Activated CD4-positive, alpha-beta memory T cell treated with anti-CD3 and anti-CD28 coated beads, Interleukin-2, amount 10 ng/mL, durations not matched to agents 7 days and 5 days (primary cell): ENCODE data around the gene CBY3. TPM values are rescaled to one million over a fixed set of nuclear protein-coding genes. Genes with fewer than 3 reads are reported as not detected.
"Not testable (repeated sequence)": the region's sequence is repeated elsewhere in the genome, so short reads cannot be mapped to it uniquely, and the experiment has no call there.

Source experiments
- CTCF ChIA-PET: fragments of 350-600 bp; sonication (Branson Sonifier 250); formaldehyde crosslinking; loops from one replicate; lab custom pipeline; 2021; ENCODE audit warnings: antibody characterized with exemption, inconsistent platforms; lab: Charles Lee
- POLR2A ChIA-PET: fragments of 350-600 bp; sonication (Branson Sonifier 250); formaldehyde crosslinking; loops from one replicate; lab custom pipeline; 2021; ENCODE audit warnings: antibody characterized with exemption; lab: Charles Lee
- DNase-seq: peaks from one replicate; pipeline ENCODE4 v3.0.0-alpha.2; 2020
- H3K27ac Mint-ChIP-seq: one replicate; pipeline ENCODE4 v1.8.0; 2021; ENCODE audit warnings: mild to moderate bottlenecking, mixed read lengths
- H3K27me3 Mint-ChIP-seq: one replicate; pipeline ENCODE4 v1.8.0; 2021; ENCODE audit warnings: mixed read lengths
- H3K36me3 Mint-ChIP-seq: one replicate; pipeline ENCODE4 v1.8.0; 2021; ENCODE audit warnings: low read depth, mixed read lengths
- H3K4me1 Mint-ChIP-seq: one replicate; pipeline ENCODE4 v1.8.0; 2021; ENCODE audit warnings: mixed read lengths
- H3K4me3 Mint-ChIP-seq: one replicate; pipeline ENCODE4 v1.8.0; 2021; ENCODE audit warnings: mild to moderate bottlenecking, mixed read lengths
- H3K9me3 Mint-ChIP-seq: one replicate; pipeline ENCODE4 v1.8.0; 2021; ENCODE audit warnings: mixed read lengths
- total RNA-seq, 2 experiments: library from RNA; stranded (reverse); gene quantifications; one replicate each; pipeline ENCODE4 v1.2.3, GENCODE V29; 2021

The CBY3 gene
- total RNA-seq, 2 experiments from 2014 or later, result 0.68 TPM; not detected in 1

- Mint-ChIP-seq H3K9me3 (no peaks in the 10 kb centered on the region), H3K4me3 (peak overlapping the region; percentile 99), H3K4me1 (peaks cover 40% of the 10 kb centered on the region), H3K36me3 (peaks cover 39% of the 10 kb centered on the region), H3K27me3 (no peaks in the 10 kb centered on the region), H3K27ac (peak overlapping the region; percentile 98)
- ChIA-PET CTCF (interaction anchor here (0.6 to 1.0 kb wide), 2 partner anchors 34 to 84 kb away, joined by 3 read pairs; no protein-coding TSS in a partner anchor), POLR2A (interaction anchor here (0.8 to 8.2 kb wide), 11 partner anchors 9 to 147 kb away, joined by 3 to 87 read pairs (median 7); partner anchors contain the start of genes CBY3, HNRNPH1, MAML1 and RUFY1)
- DNase-seq, result peak; percentile 99
Measured at GRCh38 chr5:179697993-179698934, 17.4 kb upstream of the CBY3 start.

- POLR2A ChIA-PET, result interaction anchor here (0.8 to 2.8 kb wide), 10 partner anchors 9 to 1073 kb away, joined by 3 to 42 read pairs (median 6); partner anchors contain the start of genes CBY3, HNRNPH1, MAML1 and RUFY1
- H3K36me3 Mint-ChIP-seq, result peaks cover 36% of the 10 kb centered on the region
- CTCF ChIA-PET, result interaction anchor here (0.6 to 1.0 kb wide), 3 partner anchors 19 to 83 kb away, joined by 3 to 6 read pairs (median 3); no protein-coding TSS in a partner anchor
Measured at GRCh38 chr5:179697543-179697942, 16.7 kb upstream of the CBY3 start.

GRCh38 chr5:179697108-179697507, 16.3 kb upstream of the CBY3 start:
- POLR2A ChIA-PET, result interaction anchor here (0.8 to 2.8 kb wide), 11 partner anchors 8 to 1073 kb away, joined by 3 to 42 read pairs (median 5); partner anchors contain the start of genes CBY3, HNRNPH1, MAML1 and RUFY1
- peaks cover 35% of the 10 kb centered on the region for H3K4me1 Mint-ChIP-seq

More at GRCh38 chr5:179697543-179697942, 16.7 kb upstream of the CBY3 start:
- Mint-ChIP-seq H3K27ac (peak overlapping the region; percentile 98), H3K4me1 (peaks cover 39% of the 10 kb centered on the region), H3K4me3 (peak overlapping the region; percentile 99)
- H3K9me3 Mint-ChIP-seq, DNase-seq, H3K27me3 Mint-ChIP-seq: not testable (repeated sequence)

GRCh38 chr5:179696603-179697002, 15.8 kb upstream of the CBY3 start:
- H3K9me3 Mint-ChIP-seq, result no peaks in the 10 kb centered on the region
- no peak for DNase-seq
- no peak overlapping the region for H3K4me3 Mint-ChIP-seq
- POLR2A ChIA-PET, result interaction anchor here (1.1 to 2.8 kb wide), 9 partner anchors 16 to 1072 kb away, joined by 3 to 42 read pairs (median 7); partner anchors contain the start of genes CBY3, HNRNPH1, MAML1 and RUFY1
- H3K27me3 Mint-ChIP-seq, result no peaks in the 10 kb centered on the region
- H3K27ac Mint-ChIP-seq, result peak overlapping the region; percentile 98
- H3K36me3 Mint-ChIP-seq, result peaks cover 29% of the 10 kb centered on the region
- CTCF ChIA-PET, result interaction anchor here (0.9 kb wide), 1 partner anchor 18 kb away, joined by 6 read pairs; no protein-coding TSS in a partner anchor
- H3K4me1 Mint-ChIP-seq, result peaks cover 32% of the 10 kb centered on the region

More at GRCh38 chr5:179697108-179697507, 16.3 kb upstream of the CBY3 start:
- Mint-ChIP-seq H3K27ac (peak overlapping the region; percentile 98), H3K4me3 (peak overlapping the region; percentile 99), H3K9me3 (no peaks in the 10 kb centered on the region), H3K36me3 (peaks cover 32% of the 10 kb centered on the region), H3K27me3 (no peaks in the 10 kb centered on the region)
- CTCF ChIA-PET, result interaction anchor here (0.9 to 1.0 kb wide), 2 partner anchors 19 to 35 kb away, joined by 3 to 6 read pairs; no protein-coding TSS in a partner anchor
- DNase-seq, result no peak

GRCh38 chr5:179694561-179694960, 13.7 kb upstream of the CBY3 start:
- H3K9me3 Mint-ChIP-seq, result no peaks in the 10 kb centered on the region
- no peak overlapping the region for H3K27ac Mint-ChIP-seq
- H3K36me3 Mint-ChIP-seq, result peaks cover 20% of the 10 kb centered on the region
- peaks cover 21% of the 10 kb centered on the region for H3K4me1 Mint-ChIP-seq
- no peak overlapping the region for H3K4me3 Mint-ChIP-seq
- no peaks in the 10 kb centered on the region for H3K27me3 Mint-ChIP-seq
- ChIA-PET POLR2A (interaction anchor here (1.1 to 1.2 kb wide), 2 partner anchors 17 to 72 kb away, joined by 3 to 5 read pairs; no protein-coding TSS in a partner anchor), CTCF (interaction anchor here (0.8 to 1.2 kb wide), 2 partner anchors 9 to 13 kb away, joined by 3 read pairs; no protein-coding TSS in a partner anchor)
- DNase-seq, result no peak

- not testable (repeated sequence) for H3K9me3 Mint-ChIP-seq, H3K27ac Mint-ChIP-seq, DNase-seq, H3K27me3 Mint-ChIP-seq, H3K36me3 Mint-ChIP-seq, H3K4me3 Mint-ChIP-seq, H3K4me1 Mint-ChIP-seq
- ChIA-PET POLR2A (interaction anchor here (0.9 to 3.6 kb wide), 2 partner anchors 8 to 11 kb away, joined by 3 to 17 read pairs; no protein-coding TSS in a partner anchor), CTCF (interaction anchor here (1.2 kb wide), 1 partner anchor 9 kb away, joined by 4 read pairs; no protein-coding TSS in a partner anchor)
Measured at GRCh38 chr5:179689212-179689611, 8.4 kb upstream of the CBY3 start.

GRCh38 chr5:179680014-179680779, 637 bp downstream of the CBY3 start:
- Mint-ChIP-seq H3K9me3 (no peaks in the 10 kb centered on the region), H3K4me3 (peak overlapping the region; percentile 58), H3K27me3 (no peaks in the 10 kb centered on the region), H3K27ac (peak overlapping the region; percentile 21), H3K4me1 (peaks cover 41% of the 10 kb centered on the region), H3K36me3 (peaks cover 32% of the 10 kb centered on the region)
- no peak for DNase-seq
- ChIA-PET CTCF (interaction anchor here (0.9 to 1.4 kb wide), 4 partner anchors 9 to 83 kb away, joined by 4 to 5 read pairs (median 4); partner anchors contain the start of gene HNRNPH1), POLR2A (interaction anchor here (0.9 to 5.6 kb wide), 7 partner anchors 8 to 57 kb away, joined by 3 to 111 read pairs (median 17); partner anchors contain the start of genes CANX and HNRNPH1)

- Mint-ChIP-seq H3K4me3 (peak overlapping the region; percentile 99), H3K27me3 (no peaks in the 10 kb centered on the region), H3K36me3 (peaks cover 36% of the 10 kb centered on the region), H3K27ac (peak overlapping the region; percentile 94), H3K4me1 (peaks cover 41% of the 10 kb centered on the region), H3K9me3 (no peaks in the 10 kb centered on the region)
- ChIA-PET POLR2A (interaction anchor here (0.7 to 5.6 kb wide), 19 partner anchors 9 to 129 kb away, joined by 3 to 111 read pairs (median 7); partner anchors contain the start of genes CANX, HNRNPH1, MAML1 and RUFY1), CTCF (interaction anchor here (0.5 to 2.2 kb wide), 7 partner anchors 8 to 84 kb away, joined by 3 to 10 read pairs (median 4); partner anchors contain the start of genes HNRNPH1 and MAML1)
- peak; percentile 82 for DNase-seq
Measured at GRCh38 chr5:179679014-179679674, 1.7 kb downstream of the CBY3 start.

- CTCF ChIA-PET, result interaction anchor here (0.5 to 2.6 kb wide), 11 partner anchors 9 to 70 kb away, joined by 3 to 12 read pairs (median 4); partner anchors contain the start of genes HNRNPH1 and MAML1
- Mint-ChIP-seq H3K27me3 (no peaks in the 10 kb centered on the region), H3K4me3 (peak overlapping the region; percentile 99), H3K9me3 (no peaks in the 10 kb centered on the region), H3K27ac (peak overlapping the region; percentile 94), H3K36me3 (peaks cover 33% of the 10 kb centered on the region), H3K4me1 (peaks cover 41% of the 10 kb centered on the region)
- POLR2A ChIA-PET, result interaction anchor here (0.7 to 5.6 kb wide), 29 partner anchors 9 to 1052 kb away, joined by 3 to 111 read pairs (median 5); partner anchors contain the start of genes CANX, HNRNPH1, MAML1 and RUFY1
- peak; percentile 96 for DNase-seq
Measured at GRCh38 chr5:179678223-179679013, 2.4 kb downstream of the CBY3 start.

- Mint-ChIP-seq H3K4me3 (no peak overlapping the region), H3K27ac (no peak overlapping the region), H3K36me3 (no peaks in the 10 kb centered on the region), H3K4me1 (peaks cover 3% of the 10 kb centered on the region), H3K27me3 (no peaks in the 10 kb centered on the region), H3K9me3 (no peaks in the 10 kb centered on the region)
- ChIA-PET CTCF (interaction anchor here (0.7 to 2.0 kb wide), 10 partner anchors 9 to 185 kb away, joined by 3 to 12 read pairs (median 4); partner anchors contain the start of genes CBY3 and HNRNPH1), POLR2A (interaction anchor here (1.2 to 3.4 kb wide), 2 partner anchors 10 to 45 kb away, joined by 4 to 20 read pairs; partner anchors contain the start of gene HNRNPH1)
- DNase-seq, result peak; percentile 54
Measured at GRCh38 chr5:179668391-179668790, 12.4 kb downstream of the CBY3 start.
